HG02759 (cell line): ENCODE results near the gene BMP2.

ENCODE experiments used
- ATAC-seq: cut with Tn5 transposase; IDR thresholded peaks from one replicate; pipeline ENCODE4 v1.9.1; 2021; ENCODE audit warnings: mild to moderate bottlenecking, moderate library complexity; ENCODE audit not compliant: unreplicated experiment

Gene BMP2

GRCh38 chr20:6767536-6768227 is at the start of gene BMP2:
BMP2 (plus strand) TSS chr20:6767686; CDS start chr20:6770127, 2,441 bp downstream.
- ATAC-seq = peak; percentile 78

GRCh38 chr20:6718662-6719368 is 48.7 kb upstream of the BMP2 start:
- ATAC-seq = no peak

GRCh38 chr20:6719369-6719721 is 48.1 kb upstream of the BMP2 start:
- ATAC-seq = no peak

- ATAC-seq = no peak
Measured at GRCh38 chr20:6726761-6727160, 40.7 kb upstream of the BMP2 start.

- no peak for ATAC-seq
Measured at GRCh38 chr20:6730672-6731328, 36.7 kb upstream of the BMP2 start.

- no peak for ATAC-seq
Measured at GRCh38 chr20:6732001-6732447, 35.5 kb upstream of the BMP2 start.

GRCh38 chr20:6732851-6733250 is 34.6 kb upstream of the BMP2 start:
- no peak for ATAC-seq

GRCh38 chr20:6733965-6734364 is 33.5 kb upstream of the BMP2 start:
- ATAC-seq = no peak

GRCh38 chr20:6735942-6736845 is 31.3 kb upstream of the BMP2 start:
- no peak for ATAC-seq

- ATAC-seq = no peak
Measured at GRCh38 chr20:6739406-6739805, 28.1 kb upstream of the BMP2 start.

GRCh38 chr20:6740096-6740495 is 27.4 kb upstream of the BMP2 start:
- no peak for ATAC-seq

- ATAC-seq = no peak
Measured at GRCh38 chr20:6744180-6744579, 23.3 kb upstream of the BMP2 start.

GRCh38 chr20:6744805-6745204 is 22.7 kb upstream of the BMP2 start:
- ATAC-seq = no peak

GRCh38 chr20:6746901-6747609 is 20.4 kb upstream of the BMP2 start:
- peak; percentile 81 for ATAC-seq

- ATAC-seq = no peak
Measured at GRCh38 chr20:6750438-6750837, 17.0 kb upstream of the BMP2 start.

- ATAC-seq = no peak
Measured at GRCh38 chr20:6756693-6757595, 10.5 kb upstream of the BMP2 start.

- ATAC-seq = no peak
Measured at GRCh38 chr20:6764619-6765018, 2.9 kb upstream of the BMP2 start.

- no peak for ATAC-seq
Measured at GRCh38 chr20:6765469-6766058, 1.9 kb upstream of the BMP2 start.

GRCh38 chr20:6766433-6766832 is 1.1 kb upstream of the BMP2 start:
- ATAC-seq = no peak
